NCI-H2171 (cell line): ENCODE results near the gene NOP58.
"Not testable (repeated sequence)": the region's sequence is repeated elsewhere in the genome, so short reads cannot be mapped to it uniquely, and the experiment has no call there.

Experiments used
- DNase-seq: peaks from one replicate; lab custom pipeline; 2025; lab: John Stamatoyannopoulos, UW

Gene NOP58, protein sequence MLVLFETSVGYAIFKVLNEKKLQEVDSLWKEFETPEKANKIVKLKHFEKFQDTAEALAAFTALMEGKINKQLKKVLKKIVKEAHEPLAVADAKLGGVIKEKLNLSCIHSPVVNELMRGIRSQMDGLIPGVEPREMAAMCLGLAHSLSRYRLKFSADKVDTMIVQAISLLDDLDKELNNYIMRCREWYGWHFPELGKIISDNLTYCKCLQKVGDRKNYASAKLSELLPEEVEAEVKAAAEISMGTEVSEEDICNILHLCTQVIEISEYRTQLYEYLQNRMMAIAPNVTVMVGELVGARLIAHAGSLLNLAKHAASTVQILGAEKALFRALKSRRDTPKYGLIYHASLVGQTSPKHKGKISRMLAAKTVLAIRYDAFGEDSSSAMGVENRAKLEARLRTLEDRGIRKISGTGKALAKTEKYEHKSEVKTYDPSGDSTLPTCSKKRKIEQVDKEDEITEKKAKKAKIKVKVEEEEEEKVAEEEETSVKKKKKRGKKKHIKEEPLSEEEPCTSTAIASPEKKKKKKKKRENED

DNA sequence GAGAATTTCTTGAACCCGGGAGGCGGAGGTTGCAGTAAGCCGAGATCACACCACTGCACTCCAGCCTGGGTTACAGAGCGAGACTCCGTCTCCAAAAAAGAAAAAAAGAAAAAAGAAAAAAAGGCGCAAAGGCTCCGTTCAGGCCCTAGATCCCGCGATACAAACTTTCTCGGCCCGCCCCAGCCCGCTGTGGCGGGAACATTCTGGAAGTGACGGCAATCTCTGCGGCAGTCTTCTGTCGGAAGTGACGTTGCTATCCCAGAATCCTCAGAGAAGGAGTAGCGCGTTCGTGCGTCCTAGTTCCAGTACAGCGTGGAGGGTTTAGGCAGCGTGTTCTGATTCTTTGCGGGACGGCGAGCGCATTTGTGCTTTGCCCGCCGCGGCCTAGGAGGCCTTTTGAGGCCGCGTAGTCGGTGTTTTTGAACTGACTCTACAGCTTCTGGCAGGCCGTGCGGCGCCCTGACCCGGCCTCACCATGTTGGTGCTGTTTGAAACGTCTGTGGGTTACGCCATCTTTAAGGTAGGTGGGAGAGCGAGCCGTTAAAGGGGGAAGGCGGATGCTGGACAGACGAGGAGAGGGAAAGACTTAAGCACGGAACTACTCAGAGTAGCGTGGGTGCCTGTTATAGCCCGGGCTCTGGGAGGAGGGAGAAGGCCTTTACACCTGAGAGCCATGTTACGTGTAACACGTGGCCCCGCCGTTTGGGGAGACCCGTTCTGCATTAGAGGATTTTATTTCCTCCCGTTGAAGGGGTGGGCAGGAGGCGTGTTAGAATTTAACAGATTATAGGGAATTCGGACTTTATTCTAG is at the start of gene NOP58:
Gene NOP58 (plus strand): TSS at position 297 of the 811 bp plus-strand sequence. CDS start 179 bp downstream, at position 476.
- peak; percentile 95 for DNase-seq

DNA sequence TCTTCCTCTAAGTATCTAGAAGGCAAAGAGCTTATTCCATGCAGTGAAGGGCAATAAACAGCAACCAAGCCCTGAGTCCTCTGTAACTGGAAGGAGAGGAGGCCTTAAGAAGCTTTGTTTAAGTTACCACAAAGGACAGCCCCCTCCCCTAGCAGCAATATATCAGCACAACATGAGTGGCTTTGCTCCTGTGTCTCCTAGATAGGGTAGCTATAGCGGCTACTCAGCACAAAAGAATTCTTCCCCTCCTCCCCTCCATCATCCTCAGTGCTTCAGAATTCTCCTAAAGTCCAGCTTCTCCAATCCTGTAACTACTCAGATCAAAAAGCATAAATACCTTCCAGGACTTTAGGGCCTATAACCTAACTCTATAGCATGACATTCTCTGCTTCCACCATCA is 43.7 kb upstream of the NOP58 start:
- DNase-seq, result no peak

DNA sequence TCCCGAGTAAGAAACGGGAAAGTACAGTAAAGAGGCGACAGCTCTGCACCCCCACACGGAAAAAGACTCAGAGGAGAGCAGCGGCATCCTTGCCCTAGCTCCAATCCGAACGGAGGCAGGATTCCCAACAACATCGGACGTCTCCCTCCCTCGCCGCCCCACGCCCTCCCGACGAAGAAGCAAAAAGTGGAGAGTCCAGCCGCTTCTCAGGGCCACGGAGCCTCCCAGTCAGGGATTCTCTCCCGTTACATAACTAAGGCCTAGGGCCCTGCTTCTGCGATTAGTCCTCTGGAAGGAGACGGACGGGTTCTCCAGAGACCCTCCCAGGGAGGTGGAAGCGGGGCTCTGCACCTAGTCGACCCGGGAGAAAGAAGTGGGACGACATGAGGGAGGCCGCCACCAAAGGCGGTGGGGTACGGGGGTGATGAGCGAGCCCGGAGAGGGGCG is 27.8 kb upstream of the NOP58 start:
- DNase-seq, result peak; percentile 30

DNA sequence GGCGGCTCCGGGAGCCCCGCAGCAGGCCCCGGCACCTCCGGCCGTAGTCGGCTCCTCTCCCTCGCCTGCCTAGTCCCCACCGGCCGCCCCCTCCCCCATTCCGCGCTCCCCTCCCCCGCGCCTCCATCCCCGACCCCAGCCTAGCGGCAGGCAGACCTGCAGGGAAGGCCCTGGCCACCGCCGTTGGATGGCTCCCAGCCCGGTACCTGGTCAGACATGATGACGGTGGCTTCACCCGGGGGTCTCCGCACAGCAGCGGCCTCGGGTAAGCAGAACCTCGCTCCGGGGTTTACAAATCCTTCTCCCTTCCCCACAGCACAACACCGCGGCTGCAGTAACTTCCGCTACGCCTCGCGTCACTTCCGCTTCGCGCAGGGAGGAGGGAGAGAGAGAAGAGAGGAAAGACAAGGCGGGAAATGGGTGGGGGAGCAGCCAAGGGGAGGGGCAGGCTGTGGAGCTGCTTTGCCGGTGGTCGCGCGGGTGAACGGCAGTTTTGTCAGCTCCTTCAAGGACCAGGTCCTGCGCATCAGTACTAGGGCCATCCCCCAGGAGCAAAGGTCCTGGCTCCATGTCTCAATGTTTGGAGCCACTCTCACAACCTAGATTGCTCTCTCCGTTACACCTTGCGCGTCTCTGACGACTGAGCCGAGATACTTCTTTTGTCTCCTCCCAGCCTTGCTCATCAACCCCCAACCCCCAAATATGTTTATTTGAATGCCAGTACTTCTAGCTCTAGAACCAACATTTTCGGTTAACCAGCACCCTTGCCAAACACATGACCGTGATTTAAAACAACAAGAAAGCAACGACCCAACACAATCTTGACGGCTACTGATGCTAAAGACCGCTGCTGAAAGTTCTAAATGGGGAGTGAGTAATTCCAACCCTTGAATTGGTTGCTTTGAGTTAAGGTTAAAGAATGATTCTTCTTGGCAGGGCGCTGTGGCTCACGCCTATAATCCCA is 27.0 kb upstream of the NOP58 start, which contains the start of gene SUMO1:
Gene SUMO1 (minus strand): TSS at position 364 of the 964 bp plus-strand sequence. CDS start 146 bp downstream, at position 218.
- peak; percentile 92 for DNase-seq

DNA sequence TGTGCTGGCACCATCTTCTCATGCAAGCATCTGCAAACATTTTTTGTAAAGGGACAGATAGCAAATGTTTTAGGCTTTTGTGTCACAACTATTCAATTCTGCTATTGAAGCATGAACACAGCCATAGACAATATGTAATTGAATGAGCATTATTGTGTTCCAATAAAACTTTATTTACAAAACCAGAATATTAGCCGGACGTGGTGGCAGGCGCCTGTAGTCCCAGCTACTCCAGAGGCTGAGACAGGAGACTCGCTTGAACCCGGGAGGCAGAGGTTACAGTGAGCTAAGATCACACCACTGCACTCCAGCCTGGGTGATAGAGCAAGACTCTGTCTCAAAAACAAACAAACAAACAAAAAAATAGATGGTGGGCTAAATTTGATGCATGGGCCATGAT is 17.9 kb upstream of the NOP58 start:
- not testable (repeated sequence) for DNase-seq

DNA sequence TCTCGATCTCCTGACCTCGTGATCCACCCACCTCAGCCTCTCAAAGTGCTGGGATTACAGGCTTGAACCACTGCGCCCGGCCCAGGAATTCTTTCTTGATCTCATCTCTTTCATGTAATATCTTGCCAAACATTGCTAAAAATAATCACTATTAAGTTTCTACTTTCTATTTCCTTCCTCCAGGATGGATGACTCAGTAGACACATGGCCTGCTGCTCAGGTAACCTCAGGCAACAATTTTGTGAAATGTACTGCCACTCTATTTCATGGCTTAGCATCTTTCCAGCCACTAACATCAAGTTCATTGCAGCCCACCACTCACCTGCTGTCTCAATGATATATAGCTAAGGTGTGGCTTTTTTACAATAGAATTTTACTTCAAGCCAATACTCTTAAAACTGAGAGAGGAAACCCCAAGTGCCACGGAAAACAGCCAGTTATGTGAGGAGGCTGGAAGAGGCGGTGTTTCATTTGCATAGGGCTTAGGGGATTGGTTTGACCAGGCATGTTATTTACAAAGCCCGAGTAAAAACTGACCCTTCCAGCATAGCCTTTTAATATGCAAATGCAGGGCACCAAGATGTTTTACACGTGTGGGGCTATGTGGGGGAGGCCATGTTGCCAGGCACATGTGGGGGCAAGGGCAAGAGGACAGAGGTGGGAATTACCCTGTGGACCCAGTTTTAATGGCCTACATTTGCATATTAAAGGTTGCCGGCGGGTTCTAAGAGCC is 15.9 kb upstream of the NOP58 start:
- DNase-seq, result no peak

DNA sequence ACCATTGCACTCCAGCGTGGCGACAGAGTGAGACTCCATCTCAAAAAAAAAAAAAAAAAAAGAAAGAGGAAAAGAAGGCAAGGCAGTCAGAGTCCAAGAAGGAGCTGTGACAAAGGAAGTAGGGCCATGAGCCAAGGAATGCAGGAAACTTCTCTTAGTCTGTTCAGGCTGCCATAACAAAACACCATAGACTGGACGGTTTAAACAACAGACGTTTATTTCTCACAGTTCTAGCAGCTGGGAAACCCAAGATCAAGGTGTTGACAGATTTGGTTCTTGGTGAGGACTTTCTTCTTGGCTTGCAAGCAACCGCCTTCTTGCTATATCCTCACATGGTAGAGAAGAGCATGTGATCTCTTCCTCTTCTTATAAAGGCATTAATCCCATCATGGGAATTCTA is 14.1 kb upstream of the NOP58 start:
- no peak for DNase-seq

DNA sequence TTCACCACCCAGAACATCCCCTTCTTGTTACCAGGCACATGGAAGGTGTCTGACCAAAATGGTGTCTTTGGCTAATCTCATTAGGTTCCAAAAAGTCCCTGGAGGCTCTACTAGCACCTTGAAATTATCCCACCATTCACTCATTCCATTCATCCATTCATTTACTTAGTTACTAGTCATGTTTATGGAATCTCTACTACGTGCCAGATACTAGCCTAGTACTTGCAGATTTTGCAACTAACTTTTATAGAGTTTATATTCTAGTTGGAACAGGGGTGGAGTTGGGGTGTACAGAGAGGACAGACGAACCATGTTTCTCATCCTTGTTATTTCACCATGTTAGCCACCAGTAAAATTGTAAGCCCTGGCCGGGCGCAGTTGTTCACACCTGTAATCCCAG is 4.0 kb upstream of the NOP58 start:
- DNase-seq, result no peak

DNA sequence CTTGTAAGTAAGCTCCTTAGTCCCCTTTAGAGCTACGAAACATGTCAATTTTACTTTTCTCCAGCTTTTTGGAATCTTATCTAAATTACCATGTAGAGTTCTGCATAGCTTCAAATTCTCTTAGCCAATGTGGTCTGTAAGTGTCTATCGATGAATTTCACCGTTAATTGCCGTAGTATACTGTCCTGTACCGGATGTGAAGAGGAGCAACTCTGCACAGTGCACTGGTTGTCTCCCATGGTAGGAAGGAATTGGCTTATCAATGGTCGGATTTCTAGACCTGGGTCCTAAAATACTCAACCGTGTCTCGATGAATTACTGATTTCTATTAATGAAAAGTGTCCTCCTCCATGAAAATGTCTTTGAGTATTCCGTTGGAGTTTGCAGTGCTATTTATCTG is 1.9 kb downstream of the NOP58 start:
- no peak for DNase-seq

DNA sequence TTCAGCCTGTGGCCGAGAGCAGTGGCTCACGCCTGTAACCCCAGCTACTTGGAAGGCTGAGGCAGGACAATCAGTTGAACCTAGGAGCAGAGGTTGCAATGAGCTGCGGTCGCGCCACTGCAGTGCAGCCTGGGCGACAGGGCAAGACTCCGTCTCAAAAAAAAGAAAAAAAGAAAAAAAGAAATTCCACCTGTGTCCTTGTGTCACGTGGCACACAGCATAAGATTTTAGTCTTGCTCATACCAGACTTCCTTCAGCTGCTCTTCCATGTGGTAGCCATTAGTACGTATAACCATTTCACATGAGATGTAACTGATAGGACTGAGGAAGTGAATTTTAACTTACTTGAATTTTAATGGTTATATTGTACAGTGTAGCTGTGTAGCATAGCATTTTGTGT is 4.0 kb downstream of the NOP58 start:
- DNase-seq, result no peak

DNA sequence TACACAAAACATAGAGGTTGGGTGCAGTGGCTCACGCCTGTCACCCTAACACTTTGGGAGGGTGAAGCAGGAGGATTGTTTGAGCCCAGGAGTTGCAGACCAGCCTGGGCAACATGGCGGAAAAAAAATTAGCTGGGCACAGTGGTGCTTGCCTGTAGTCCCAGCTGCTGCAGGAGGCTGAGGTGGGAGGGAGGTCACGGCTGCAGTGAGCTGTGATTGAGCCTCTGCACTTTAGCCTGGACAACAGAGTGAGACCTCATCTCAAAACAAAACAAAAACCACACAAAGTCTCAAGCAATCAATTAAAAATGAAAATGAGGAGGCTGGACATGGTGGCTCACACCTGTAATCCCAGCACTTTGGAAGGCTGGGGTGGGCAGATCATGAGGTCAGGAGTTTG is 4.9 kb downstream of the NOP58 start:
- no peak for DNase-seq

DNA sequence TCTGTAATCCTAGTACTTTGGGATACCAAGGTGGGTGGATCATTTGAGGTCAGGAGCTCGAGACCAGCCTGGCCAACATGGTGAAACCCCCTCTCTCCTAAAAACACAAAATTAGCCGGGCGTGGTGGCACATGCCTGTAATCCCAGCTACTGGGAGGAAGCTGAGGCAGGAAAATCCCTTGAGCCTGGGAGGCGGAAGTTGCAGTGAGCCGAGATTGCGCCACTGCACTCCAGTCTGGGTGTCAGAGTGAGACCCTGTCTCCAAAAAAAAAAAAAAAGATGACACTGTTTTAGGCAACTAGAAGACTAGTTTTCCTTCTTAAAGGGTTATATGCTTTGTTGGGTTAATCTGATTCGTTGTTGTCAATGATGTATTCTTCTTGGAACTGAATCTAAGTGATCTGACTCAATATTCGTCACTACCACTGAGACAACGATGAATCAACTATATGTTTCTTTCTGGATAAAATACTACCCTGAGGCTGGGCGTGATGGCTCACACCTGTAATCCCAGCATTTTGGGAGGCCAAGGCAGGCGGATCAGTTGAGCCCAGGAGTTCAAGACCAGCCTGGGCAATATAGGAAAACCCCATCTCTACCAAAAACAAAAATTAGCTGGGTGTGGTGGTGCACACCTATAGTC is 10.6 kb downstream of the NOP58 start:
- DNase-seq, result not testable (repeated sequence)

DNA sequence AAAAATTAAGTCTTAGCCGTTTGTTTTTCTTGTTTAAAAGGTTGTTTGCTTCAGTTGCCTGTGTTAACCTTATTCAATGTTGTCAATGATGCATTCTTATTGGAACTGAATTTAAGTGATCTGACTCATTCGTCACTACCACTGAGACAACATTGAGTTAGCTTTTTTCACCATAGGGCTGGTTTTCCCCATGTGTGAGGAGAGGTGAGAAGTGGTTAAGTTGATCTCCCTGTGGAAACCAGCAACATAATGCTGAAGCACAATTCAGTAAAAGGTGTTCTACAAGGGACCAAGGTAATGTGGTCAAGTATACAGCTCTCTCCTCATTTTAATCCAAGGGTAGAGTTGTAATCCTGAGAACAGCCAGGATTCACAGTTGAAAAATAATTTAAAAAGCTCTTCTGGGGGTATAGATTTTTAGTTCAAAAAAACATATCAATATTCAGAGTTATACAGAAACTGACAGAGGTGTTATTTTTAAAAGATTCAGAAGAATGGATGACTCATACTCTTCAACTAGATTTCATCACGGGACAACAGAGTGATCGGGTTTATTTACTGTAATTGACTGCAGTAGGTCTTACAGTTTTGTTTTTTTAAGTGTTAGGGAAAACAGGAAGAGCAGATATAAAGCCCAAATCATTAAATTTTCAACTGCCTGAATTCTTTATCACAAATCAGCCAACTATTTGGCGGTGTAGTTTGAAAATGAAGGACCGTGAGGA is 12.6 kb downstream of the NOP58 start:
- DNase-seq, result no peak

DNA sequence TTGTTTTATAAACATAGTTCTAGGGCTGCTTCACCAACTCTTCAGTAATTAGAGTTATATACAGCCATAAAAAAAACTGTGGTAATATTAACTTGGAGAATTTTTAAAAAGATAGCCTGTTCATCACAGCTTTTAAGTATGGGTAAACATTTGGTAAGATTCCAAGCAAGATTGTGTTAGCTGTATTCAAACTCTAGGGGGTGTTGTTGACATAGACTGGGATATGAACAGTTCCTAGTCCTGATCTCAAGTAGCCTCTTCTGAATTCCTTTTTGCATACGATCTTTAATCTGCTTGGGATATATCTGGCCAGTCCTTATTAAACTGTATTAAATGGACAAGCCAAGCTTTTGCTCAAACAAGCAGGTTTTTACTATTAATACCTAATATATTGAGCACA is 13.4 kb downstream of the NOP58 start:
- DNase-seq, result no peak

DNA sequence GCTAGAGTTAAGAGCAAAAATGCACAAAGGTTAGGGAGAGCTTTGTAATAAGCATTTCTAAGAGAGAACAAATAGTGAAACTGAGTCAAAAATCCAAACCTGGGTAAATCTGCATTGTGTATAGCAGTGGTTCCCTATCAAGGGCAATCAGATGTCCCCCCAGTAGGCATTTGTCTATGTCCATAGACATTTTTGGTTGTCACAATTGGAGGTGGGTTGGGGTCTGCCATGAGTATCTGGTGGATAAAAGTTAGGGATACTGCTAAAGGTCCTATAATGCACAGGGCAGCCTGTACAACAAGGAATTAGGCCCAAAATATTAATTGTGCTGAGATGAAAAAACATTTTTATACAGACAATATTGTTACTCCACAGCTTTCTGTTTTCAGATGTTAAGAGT is 21.0 kb downstream of the NOP58 start:
- no peak for DNase-seq

DNA sequence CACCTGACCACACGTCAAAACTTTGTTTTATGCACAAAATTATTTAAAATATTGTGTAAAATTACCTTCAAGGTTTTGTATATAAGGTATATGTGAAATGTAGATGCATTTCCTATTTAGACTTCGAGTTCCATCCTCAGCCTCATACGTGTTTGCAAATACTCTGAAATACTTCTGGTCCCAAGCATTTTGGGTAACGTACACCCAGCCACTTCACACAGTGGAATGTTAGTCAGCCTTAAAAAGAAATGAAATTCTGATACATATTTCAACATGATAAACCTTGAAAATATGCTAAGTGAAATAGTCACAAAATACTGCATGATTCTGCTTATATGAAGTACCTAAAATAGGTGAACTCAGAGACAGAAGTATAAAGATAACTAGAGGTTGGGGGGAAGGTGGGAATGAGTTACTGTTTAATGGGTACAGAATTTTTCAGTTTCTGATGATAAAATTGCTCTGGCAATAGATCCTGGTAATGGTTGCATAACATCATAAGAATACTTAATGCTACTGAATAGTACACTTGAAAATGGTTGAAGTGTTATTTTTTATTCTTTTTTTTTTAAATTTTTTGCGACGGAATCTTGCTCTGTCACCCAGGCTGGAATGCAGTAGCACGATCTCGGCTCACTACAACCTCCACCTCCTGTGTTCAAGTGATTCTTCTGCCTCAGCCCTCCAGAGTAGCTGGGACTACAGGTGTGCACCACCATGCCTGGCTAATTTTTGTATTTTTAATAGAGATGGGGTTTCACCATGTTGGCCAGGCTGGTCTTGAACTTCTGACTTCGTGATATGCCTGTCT is 24.0 kb downstream of the NOP58 start:
- no peak for DNase-seq

DNA sequence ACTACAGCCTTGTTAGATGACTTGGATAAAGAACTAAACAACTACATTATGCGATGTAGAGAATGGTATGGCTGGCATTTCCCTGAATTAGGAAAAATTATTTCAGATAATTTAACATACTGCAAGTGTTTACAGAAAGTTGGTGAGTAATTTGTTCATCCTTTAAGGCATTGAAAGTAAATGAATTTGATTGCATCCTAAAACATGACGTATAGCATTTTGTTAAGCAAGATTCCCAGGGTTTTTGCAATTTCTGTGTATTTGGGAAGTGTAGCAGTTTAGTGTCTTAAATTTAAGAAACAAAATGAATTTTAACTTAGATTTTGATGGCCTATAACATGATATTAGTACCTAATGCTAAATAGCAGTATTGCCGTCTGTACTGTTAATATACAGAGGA is 24.8 kb downstream of the NOP58 start:
- no peak for DNase-seq

DNA sequence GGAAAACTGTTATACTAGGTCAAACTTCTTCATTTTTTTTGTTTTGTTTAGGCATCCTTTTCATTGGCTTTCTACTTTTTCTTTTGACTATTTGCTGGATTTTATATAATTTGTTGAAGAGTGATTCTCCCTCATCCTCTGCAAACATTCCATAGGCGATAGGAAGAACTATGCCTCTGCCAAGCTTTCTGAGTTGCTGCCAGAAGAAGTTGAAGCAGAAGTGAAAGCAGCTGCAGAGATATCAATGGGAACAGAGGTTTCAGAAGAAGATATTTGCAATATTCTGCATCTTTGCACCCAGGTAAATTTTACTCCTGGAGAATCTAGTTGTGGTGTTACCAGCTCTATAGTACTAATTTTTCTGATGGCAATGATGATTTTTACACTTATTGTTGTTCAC is 25.4 kb downstream of the NOP58 start:
- DNase-seq, result no peak

DNA sequence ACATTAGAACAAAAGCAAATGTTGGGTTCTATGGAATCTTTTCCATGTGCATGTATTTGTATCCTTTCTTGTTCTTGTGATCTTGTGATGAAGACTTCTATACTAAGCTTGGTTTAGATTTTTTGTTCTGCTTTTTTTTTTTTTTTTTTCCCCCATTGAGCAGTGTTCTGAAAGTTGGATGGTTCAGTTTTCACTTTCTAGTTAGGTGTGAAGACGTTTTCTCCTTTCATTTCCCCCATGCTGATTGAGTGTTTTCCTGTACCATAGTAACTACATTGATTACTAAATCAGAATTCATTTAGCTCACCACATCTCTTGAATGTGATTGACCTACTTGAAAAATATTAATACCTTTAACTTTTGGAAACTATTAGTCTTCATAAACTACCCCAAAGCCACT is 34.1 kb downstream of the NOP58 start:
- DNase-seq, result no peak
